HEK293 (cell line): Measurements from ENCODE around the gene OCIAD1.

ENCODE experiments used
- CTCF ChIA-PET: fragments of 350-600 bp; formaldehyde crosslinking; extraction: SDS; loops from one replicate; lab custom pipeline; 2021; ENCODE audit warnings: antibody characterized with exemption; lab: Yijun Ruan, JAX
- POLR2A ChIA-PET: fragments of 300-600 bp; formaldehyde crosslinking; extraction: SDS; loops from one replicate; lab custom pipeline; 2020; ENCODE audit warnings: antibody characterized with exemption, inconsistent platforms; lab: Yijun Ruan, JAX
- H3K27ac ChIP-seq: fragments of 200-500 bp; sonication (Bioruptor generic); 2 replicates; pipeline ENCODE4 v1.5.1; 2014; ENCODE audit warnings: low read depth, low read length, control low read depth, inconsistent platforms; ENCODE audit errors: extremely low read depth
- H3K36me3 ChIP-seq, 2 experiments: fragments of 200-500 bp in 1 of 2; sonication (Bioruptor generic) in 1 of 2; 1 replicate in 1 of 2; 2 replicates in 1 of 2; pipeline ENCODE4 v1.5.1; 2014 to 2017; ENCODE audit warnings: inconsistent platforms in 2 of 2, low read length in 2 of 2; ENCODE audit not compliant: control insufficient read depth in 2 of 2, insufficient read depth in 1 of 2
- H3K4me1 ChIP-seq: fragments of 200-500 bp; sonication (Bioruptor generic); 2 replicates; pipeline ENCODE4 v1.5.1; 2014; ENCODE audit warnings: mild to moderate bottlenecking, low read length, inconsistent platforms; ENCODE audit not compliant: control insufficient read depth, insufficient read depth
- H3K4me3 ChIP-seq: 2 replicates; pipeline ENCODE4 v1.5.1; 2011; ENCODE audit warnings: low read depth, mild to moderate bottlenecking, control low read depth, low read length, moderate library complexity
- H3K9me3 ChIP-seq: fragments of 200-500 bp; sonication (Bioruptor generic); 2 replicates; pipeline ENCODE4 v1.5.1; 2014; ENCODE audit warnings: low read depth, low read length, inconsistent platforms; ENCODE audit not compliant: control insufficient read depth, insufficient read depth
- EGR2 ChIP-seq: fragments of 450-650 bp; formaldehyde crosslinking; IDR thresholded peaks from 2 replicates; pipeline ENCODE4 v1.5.1; 2016; ENCODE audit warnings: low read depth, missing biosample characterization, missing genetic modification characterization
- GFI1B ChIP-seq: fragments of 450-650 bp; formaldehyde crosslinking; IDR thresholded peaks from 2 replicates; pipeline ENCODE4 v1.5.1; 2016; ENCODE audit warnings: missing biosample characterization, missing genetic modification characterization
- KLF10 ChIP-seq: fragments of 450-650 bp; IDR thresholded peaks from 2 replicates; pipeline ENCODE4 v1.5.1; 2018; ENCODE audit warnings: missing biosample characterization, mild to moderate bottlenecking, missing genetic modification characterization
- KLF16 ChIP-seq: fragments of 450-650 bp; formaldehyde crosslinking; IDR thresholded peaks from 2 replicates; pipeline ENCODE4 v1.5.1; 2017; ENCODE audit warnings: missing biosample characterization, missing genetic modification characterization
- KLF9 ChIP-seq: fragments of 450-650 bp; formaldehyde crosslinking; IDR thresholded peaks from 2 replicates; pipeline ENCODE4 v1.5.1; 2016; ENCODE audit warnings: missing biosample characterization, missing genetic modification characterization, low read depth
- MYNN ChIP-seq: fragments of 450-650 bp; formaldehyde crosslinking; IDR thresholded peaks from 2 replicates; pipeline ENCODE4 v1.5.1; 2016; ENCODE audit warnings: missing biosample characterization, missing genetic modification characterization, borderline replicate concordance
- SCRT1 ChIP-seq: fragments of 450-650 bp; formaldehyde crosslinking; IDR thresholded peaks from 2 replicates; pipeline ENCODE4 v1.5.1; 2016; ENCODE audit warnings: missing biosample characterization, missing genetic modification characterization, borderline replicate concordance
- SP2 ChIP-seq: fragments of 450-650 bp; formaldehyde crosslinking; IDR thresholded peaks from 2 replicates; pipeline ENCODE4 v1.5.1; 2016; ENCODE audit warnings: missing biosample characterization, missing genetic modification characterization
- TRIM28 ChIP-seq: IDR thresholded peaks from 2 replicates; pipeline ENCODE4 v1.6.1; 2011; ENCODE audit warnings: low read length, control low read depth, borderline replicate concordance
- WT1 ChIP-seq: fragments of 450-650 bp; formaldehyde crosslinking; IDR thresholded peaks from 2 replicates; pipeline ENCODE4 v1.5.1; 2016; ENCODE audit warnings: missing biosample characterization, missing genetic modification characterization
- ZBTB48 ChIP-seq: fragments of 450-650 bp; formaldehyde crosslinking; IDR thresholded peaks from 2 replicates; pipeline ENCODE4 v1.5.1; 2016; ENCODE audit warnings: missing biosample characterization, missing genetic modification characterization
- ZNF133 ChIP-seq: fragments of 450-650 bp; formaldehyde crosslinking; IDR thresholded peaks from 2 replicates; pipeline ENCODE4 v1.5.1; 2016; ENCODE audit warnings: missing biosample characterization, missing genetic modification characterization
- ZNF223 ChIP-seq: fragments of 450-650 bp; formaldehyde crosslinking; IDR thresholded peaks from 2 replicates; pipeline ENCODE4 v1.5.1; 2016; ENCODE audit warnings: missing biosample characterization, missing genetic modification characterization
- ZNF292 ChIP-seq: fragments of 450-650 bp; formaldehyde crosslinking; IDR thresholded peaks from 2 replicates; pipeline ENCODE4 v1.5.1; 2016; ENCODE audit warnings: low read depth, missing biosample characterization, missing genetic modification characterization, borderline replicate concordance
- ZNF624 ChIP-seq: fragments of 450-650 bp; formaldehyde crosslinking; IDR thresholded peaks from 2 replicates; pipeline ENCODE4 v1.5.1; 2017; ENCODE audit warnings: missing biosample characterization, missing genetic modification characterization
- ZNF677 ChIP-seq: fragments of 450-650 bp; IDR thresholded peaks from 2 replicates; pipeline ENCODE4 v1.5.0; 2018; ENCODE audit warnings: missing biosample characterization, mild to moderate bottlenecking, missing genetic modification characterization, moderate library complexity
- ZNF707 ChIP-seq: fragments of 450-650 bp; formaldehyde crosslinking; IDR thresholded peaks from 2 replicates; pipeline ENCODE4 v1.5.1; 2016; ENCODE audit warnings: missing biosample characterization, missing genetic modification characterization
- ZNF792 ChIP-seq: fragments of 450-650 bp; formaldehyde crosslinking; IDR thresholded peaks from 2 replicates; pipeline ENCODE4 v1.5.1; 2016; ENCODE audit warnings: missing biosample characterization, missing genetic modification characterization
- TF ChIP-seq, protein P1 (sequence below): fragments of 450-650 bp; formaldehyde crosslinking; IDR thresholded peaks from 2 replicates; pipeline ENCODE4 v1.5.1; 2017; ENCODE audit warnings: missing biosample characterization, missing genetic modification characterization
- TF ChIP-seq, protein P2 (sequence below): fragments of 450-650 bp; formaldehyde crosslinking; IDR thresholded peaks from 2 replicates; pipeline ENCODE4 v1.5.0; 2017; ENCODE audit warnings: missing biosample characterization, missing genetic modification characterization, borderline replicate concordance
- TF ChIP-seq, protein P3 (sequence below): fragments of 450-650 bp; formaldehyde crosslinking; IDR thresholded peaks from 2 replicates; pipeline ENCODE4 v1.5.1; 2016; ENCODE audit warnings: missing biosample characterization, missing genetic modification characterization

Gene OCIAD1

DNA sequence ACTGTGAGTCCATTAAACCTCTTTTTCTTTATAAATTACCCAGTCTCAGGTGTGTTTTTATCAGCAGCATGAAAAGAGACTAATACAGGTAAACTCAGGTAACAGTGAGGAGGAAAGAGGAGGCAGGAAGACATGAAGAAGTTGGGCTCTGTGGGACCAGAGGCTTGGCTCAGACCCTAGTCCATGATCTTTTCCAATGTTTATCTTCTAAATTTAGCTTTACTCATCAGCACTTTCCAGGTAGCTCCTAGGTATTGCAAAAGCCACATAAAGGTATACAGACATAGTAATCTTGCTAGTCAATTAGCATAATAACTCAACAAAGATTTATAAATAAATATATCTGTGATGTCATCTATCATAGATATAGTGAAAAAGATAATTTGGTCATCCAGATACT lies 39.6 kb upstream of the OCIAD1 start:
- ChIA-PET CTCF (no interaction called here), POLR2A (no interaction called here)
- Histone ChIP-seq H3K4me3 (no peak overlapping the region), H3K36me3 (no peaks in the 10 kb centered on the region), H3K4me1 (no peaks in the 10 kb centered on the region), H3K9me3 (no peaks in the 10 kb centered on the region), H3K27ac (no peak overlapping the region)
- TF ChIP-seq, protein P1, sequence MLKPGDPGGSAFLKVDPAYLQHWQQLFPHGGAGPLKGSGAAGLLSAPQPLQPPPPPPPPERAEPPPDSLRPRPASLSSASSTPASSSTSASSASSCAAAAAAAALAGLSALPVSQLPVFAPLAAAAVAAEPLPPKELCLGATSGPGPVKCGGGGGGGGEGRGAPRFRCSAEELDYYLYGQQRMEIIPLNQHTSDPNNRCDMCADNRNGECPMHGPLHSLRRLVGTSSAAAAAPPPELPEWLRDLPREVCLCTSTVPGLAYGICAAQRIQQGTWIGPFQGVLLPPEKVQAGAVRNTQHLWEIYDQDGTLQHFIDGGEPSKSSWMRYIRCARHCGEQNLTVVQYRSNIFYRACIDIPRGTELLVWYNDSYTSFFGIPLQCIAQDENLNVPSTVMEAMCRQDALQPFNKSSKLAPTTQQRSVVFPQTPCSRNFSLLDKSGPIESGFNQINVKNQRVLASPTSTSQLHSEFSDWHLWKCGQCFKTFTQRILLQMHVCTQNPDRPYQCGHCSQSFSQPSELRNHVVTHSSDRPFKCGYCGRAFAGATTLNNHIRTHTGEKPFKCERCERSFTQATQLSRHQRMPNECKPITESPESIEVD (tag by site-specific recombination): no peak

DNA sequence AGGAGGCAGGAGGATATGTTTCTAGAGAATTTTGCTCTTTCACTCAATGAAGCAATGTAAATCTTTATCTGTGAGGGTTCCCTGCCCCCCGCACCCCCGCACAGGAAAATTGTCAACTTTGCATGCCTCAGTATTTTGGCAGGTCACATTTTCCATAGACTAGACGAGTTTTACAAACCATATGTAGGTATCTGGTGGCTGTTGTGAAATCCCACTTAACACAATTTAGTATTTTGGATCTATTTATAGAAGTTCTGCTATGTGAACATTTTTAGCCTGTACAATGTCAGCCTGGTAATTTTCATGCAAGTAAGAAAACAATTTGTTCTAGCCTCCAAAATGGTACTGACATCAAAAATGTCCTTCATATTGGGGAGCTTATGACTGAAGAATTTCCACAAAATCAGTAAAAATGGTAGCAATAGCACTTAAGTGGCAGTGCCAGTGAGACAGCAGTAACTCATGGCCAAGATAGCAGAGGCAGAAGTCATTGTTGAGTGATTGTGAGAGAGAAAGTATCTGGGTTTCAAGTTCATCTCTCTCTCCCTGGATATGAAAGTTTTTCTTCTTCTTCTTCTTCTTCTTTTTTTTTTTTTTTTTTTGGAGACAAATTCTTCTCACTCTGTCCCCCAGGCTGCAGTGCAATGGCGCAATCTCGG lies 38.4 kb upstream of the OCIAD1 start:
- no peaks in the 10 kb centered on the region for H3K4me1 ChIP-seq
- CTCF ChIA-PET: no interaction called here
- no peaks in the 10 kb centered on the region for H3K36me3 ChIP-seq
- no peak for TF ChIP-seq KLF16 (tag by site-specific recombination)
- TF ChIP-seq GFI1B (tag by site-specific recombination): no peak
- TF ChIP-seq ZNF624 (tag by site-specific recombination): no peak
- TF ChIP-seq ZNF792 (tag by site-specific recombination): no peak
- TF ChIP-seq ZBTB48 (tag by site-specific recombination): no peak
- no peak for TF ChIP-seq EGR2
- no peak for TF ChIP-seq MYNN
- TF ChIP-seq, protein P2, sequence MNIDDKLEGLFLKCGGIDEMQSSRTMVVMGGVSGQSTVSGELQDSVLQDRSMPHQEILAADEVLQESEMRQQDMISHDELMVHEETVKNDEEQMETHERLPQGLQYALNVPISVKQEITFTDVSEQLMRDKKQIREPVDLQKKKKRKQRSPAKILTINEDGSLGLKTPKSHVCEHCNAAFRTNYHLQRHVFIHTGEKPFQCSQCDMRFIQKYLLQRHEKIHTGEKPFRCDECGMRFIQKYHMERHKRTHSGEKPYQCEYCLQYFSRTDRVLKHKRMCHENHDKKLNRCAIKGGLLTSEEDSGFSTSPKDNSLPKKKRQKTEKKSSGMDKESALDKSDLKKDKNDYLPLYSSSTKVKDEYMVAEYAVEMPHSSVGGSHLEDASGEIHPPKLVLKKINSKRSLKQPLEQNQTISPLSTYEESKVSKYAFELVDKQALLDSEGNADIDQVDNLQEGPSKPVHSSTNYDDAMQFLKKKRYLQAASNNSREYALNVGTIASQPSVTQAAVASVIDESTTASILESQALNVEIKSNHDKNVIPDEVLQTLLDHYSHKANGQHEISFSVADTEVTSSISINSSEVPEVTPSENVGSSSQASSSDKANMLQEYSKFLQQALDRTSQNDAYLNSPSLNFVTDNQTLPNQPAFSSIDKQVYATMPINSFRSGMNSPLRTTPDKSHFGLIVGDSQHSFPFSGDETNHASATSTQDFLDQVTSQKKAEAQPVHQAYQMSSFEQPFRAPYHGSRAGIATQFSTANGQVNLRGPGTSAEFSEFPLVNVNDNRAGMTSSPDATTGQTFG (tag by site-specific recombination): no peak
- no peak for TF ChIP-seq ZNF223 (tag by site-specific recombination)
- no peak for TF ChIP-seq KLF10 (tag by site-specific recombination)
- no peak for TF ChIP-seq WT1 (tag by site-specific recombination)
- no peak for TF ChIP-seq TRIM28
- no peak for TF ChIP-seq SCRT1 (tag by site-specific recombination)
- no peak for TF ChIP-seq ZNF292 (tag by site-specific recombination)
- TF ChIP-seq, protein P3, sequence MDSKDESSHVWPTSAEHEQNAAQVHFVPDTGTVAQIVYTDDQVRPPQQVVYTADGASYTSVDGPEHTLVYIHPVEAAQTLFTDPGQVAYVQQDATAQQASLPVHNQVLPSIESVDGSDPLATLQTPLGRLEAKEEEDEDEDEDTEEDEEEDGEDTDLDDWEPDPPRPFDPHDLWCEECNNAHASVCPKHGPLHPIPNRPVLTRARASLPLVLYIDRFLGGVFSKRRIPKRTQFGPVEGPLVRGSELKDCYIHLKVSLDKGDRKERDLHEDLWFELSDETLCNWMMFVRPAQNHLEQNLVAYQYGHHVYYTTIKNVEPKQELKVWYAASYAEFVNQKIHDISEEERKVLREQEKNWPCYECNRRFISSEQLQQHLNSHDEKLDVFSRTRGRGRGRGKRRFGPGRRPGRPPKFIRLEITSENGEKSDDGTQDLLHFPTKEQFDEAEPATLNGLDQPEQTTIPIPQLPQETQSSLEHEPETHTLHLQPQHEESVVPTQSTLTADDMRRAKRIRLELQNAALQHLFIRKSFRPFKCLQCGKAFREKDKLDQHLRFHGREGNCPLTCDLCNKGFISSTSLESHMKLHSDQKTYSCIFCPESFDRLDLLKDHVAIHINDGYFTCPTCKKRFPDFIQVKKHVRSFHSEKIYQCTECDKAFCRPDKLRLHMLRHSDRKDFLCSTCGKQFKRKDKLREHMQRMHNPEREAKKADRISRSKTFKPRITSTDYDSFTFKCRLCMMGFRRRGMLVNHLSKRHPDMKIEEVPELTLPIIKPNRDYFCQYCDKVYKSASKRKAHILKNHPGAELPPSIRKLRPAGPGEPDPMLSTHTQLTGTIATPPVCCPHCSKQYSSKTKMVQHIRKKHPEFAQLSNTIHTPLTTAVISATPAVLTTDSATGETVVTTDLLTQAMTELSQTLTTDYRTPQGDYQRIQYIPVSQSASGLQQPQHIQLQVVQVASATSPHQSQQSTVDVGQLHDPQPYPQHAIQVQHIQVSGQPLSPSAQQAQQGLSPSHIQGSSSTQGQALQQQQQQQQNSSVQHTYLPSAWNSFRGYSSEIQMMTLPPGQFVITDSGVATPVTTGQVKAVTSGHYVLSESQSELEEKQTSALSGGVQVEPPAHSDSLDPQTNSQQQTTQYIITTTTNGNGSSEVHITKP (tag by site-specific recombination): no peak
- no peak for TF ChIP-seq KLF9 (tag by site-specific recombination)
- TF ChIP-seq SP2: no peak
- no peak for TF ChIP-seq ZNF133
- TF ChIP-seq ZNF677 (tag by site-specific recombination): no peak
- no peak for TF ChIP-seq ZNF707 (tag by site-specific recombination)
- TF ChIP-seq, all 188 proteins: peak for 0
- H3K9me3 ChIP-seq: no peaks in the 10 kb centered on the region
- no peak overlapping the region for H3K27ac ChIP-seq
- no peak overlapping the region for H3K4me3 ChIP-seq
- POLR2A ChIA-PET: no interaction called here
